ENCODE results near the gene PRR14. TPM values are rescaled to one million over a fixed set of nuclear protein-coding genes. Genes with fewer than 3 reads are reported as not detected.

Gene PRR14
- total RNA-seq, 2 experiments from 2014 or later, result 111 to 116 TPM

DNA sequence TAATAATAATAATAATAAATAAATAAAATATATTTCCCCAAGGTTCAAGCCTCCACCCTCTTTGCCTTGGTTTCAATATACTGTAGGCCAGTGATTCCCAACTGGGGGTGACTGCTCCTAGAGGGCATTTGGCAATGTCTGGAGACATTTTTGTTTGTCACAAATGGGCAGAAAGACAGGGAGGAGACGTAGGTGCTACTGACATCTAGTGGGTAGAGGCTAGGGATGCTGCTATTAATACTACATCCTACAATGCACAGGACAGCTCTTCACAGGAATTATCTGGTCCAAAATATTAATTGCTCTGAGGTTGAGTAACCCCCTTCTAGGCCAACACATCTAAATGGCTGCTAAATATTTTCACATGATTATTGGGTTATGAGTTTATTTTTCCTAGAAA, 12.8 kb upstream of the PRR14 start:
- Mint-ChIP-seq H3K4me3 (no peak overlapping the region), H3K27me3 (no peaks in the 10 kb centered on the region), H3K27ac (no peak overlapping the region), H3K9me3 (ENCODE audit: low read depth) (no peaks in the 10 kb centered on the region), H3K4me1 (peaks cover 18% of the 10 kb centered on the region), H3K36me3 (no peaks in the 10 kb centered on the region)
- ATAC-seq, result no peak
- CTCF ChIA-PET, result interaction anchor here (0.7 to 2.8 kb wide), 8 partner anchors 9 to 107 kb away, joined by 3 to 14 read pairs (median 4); partner anchors contain the start of genes PRR14 and ZNF785
- peak; percentile 46 for DNase-seq

DNA sequence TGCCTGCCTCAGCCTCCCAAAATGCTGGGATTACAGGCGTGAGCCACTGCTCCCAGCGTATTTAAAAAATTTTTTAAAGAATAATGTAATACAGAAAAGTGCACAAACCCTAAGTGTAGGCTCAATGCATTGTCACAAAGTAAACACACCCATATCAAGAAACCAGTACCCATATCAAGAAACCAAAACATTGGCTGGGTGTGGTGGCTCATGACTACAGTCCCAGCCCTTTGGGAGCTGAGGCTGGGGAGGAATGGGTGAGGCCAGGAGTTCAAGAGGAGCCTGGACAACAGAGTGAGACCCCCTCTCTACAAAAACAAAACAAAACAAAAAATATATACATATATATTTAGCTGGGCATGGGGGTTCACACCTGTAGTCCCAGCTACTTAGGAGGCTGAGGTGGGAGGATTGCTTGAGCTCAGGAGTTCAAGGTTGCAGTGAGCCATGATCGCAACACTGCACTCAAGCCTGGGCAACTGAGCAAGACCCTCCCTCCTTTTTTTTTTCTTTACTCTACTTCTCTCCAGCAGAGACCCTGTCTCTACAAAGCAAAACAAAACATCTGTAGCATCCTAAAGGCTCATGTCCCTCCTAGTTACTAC, 9.3 kb upstream of the PRR14 start:
- ATAC-seq (no peak), DNase-seq (no peak)
- no peak overlapping the region for H3K4me3 Mint-ChIP-seq
- peaks cover 1% of the 10 kb centered on the region for H3K4me1 Mint-ChIP-seq
- H3K9me3 Mint-ChIP-seq (ENCODE audit: low read depth), result no peaks in the 10 kb centered on the region
- no peaks in the 10 kb centered on the region for H3K27me3 Mint-ChIP-seq
- no peak overlapping the region for H3K27ac Mint-ChIP-seq
- no peaks in the 10 kb centered on the region for H3K36me3 Mint-ChIP-seq
- CTCF ChIA-PET, result interaction anchor here (0.8 to 1.1 kb wide), 2 partner anchors 9 to 13 kb away, joined by 3 read pairs; partner anchors contain the start of gene PRR14

DNA sequence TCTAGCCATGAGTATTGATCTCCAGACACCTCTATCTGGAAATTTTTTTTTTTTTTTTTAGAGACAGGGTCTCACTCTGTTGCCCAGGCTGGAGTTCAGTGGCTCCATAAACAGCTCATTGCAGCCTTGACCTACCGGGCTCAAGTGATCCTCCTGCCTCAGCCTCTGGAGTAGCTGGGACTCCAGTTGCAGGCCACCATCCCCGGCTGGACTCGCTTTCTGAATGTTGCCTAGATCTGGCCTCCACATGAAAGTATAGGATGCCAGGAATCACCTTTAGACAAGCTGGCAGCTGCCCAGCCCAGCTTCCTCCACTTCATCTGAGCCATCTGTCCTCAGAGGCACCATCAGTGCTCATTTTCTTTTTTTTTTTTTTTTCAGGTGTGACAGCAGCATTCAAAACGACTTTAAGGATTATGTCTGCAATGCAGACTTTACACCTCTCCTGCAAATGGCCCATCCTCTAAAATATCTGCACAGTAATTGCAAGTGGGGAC, 6.4 kb upstream of the PRR14 start:
- Mint-ChIP-seq H3K9me3 (ENCODE audit: low read depth) (no peaks in the 10 kb centered on the region), H3K36me3 (no peaks in the 10 kb centered on the region), H3K4me1 (peaks cover 5% of the 10 kb centered on the region), H3K27me3 (no peaks in the 10 kb centered on the region), H3K27ac (no peak overlapping the region), H3K4me3 (no peak overlapping the region)
- CTCF ChIA-PET, result interaction anchor here (1.0 to 1.5 kb wide), 3 partner anchors 10 to 214 kb away, joined by 3 to 5 read pairs (median 4); partner anchors contain the start of genes DCTPP1 and ZNF747
- ATAC-seq, result no peak
- DNase-seq, result no peak

DNA sequence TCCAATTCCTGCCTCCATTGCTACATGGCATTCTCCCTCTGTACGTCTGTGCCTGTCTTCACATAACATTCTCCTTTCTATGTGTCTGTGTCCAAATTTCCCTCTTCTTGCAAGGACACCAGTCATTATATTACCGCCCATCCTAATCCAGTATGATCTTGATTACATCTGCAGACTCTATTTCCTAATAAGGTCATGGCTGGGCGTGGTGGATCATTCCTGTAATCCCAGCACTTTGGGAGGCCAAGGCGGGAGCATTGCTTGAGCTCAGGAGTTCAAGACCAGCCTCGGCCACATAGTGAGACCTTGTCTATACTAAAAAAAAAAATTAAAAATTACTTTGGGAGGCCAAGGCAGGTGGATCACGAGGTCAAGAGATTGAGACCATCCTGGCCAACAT, 5.0 kb upstream of the PRR14 start:
- Mint-ChIP-seq H3K4me1 (peaks cover 14% of the 10 kb centered on the region), H3K27me3 (no peaks in the 10 kb centered on the region), H3K27ac (no peak overlapping the region), H3K9me3 (ENCODE audit: low read depth) (no peaks in the 10 kb centered on the region), H3K36me3 (no peaks in the 10 kb centered on the region), H3K4me3 (no peak overlapping the region)
- CTCF ChIA-PET, result interaction anchor here (1.7 to 1.9 kb wide), 2 partner anchors 15 to 16 kb away, joined by 4 to 5 read pairs; no protein-coding TSS in a partner anchor
- DNase-seq (no peak), ATAC-seq (no peak)

DNA sequence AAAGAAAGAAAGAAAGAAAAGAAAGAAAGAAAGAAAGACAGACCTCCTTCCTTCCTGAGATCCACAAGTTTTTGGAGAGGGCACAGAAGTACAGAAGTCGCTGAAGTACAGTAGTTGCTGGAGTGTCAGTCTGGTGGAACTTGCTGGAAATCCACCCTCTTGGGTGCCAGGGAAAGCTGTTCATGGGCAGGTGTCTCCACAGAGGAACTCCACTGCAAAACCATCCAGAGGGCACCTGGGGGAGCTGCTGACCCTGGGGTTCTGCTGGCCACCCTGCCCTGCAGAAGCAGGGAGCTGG, 3.5 kb upstream of the PRR14 start:
- peaks cover 3% of the 10 kb centered on the region for H3K36me3 Mint-ChIP-seq
- H3K4me3 Mint-ChIP-seq, result no peak overlapping the region
- H3K27ac Mint-ChIP-seq, result no peak overlapping the region
- no peak for DNase-seq
- CTCF ChIA-PET, result interaction anchor here (1.1 to 1.4 kb wide), 2 partner anchors 11 to 18 kb away, joined by 3 to 4 read pairs; partner anchors contain the start of gene FBRS
- no peak for ATAC-seq
- H3K27me3 Mint-ChIP-seq, result no peaks in the 10 kb centered on the region
- H3K4me1 Mint-ChIP-seq, result peaks cover 19% of the 10 kb centered on the region
- no peaks in the 10 kb centered on the region for H3K9me3 Mint-ChIP-seq (ENCODE audit: low read depth)

GRCh38 chr16:30649725-30650368, 913 bp upstream of the PRR14 start:
- CTCF ChIA-PET, result interaction anchor here (0.8 to 2.8 kb wide), 18 partner anchors 10 to 292 kb away, joined by 3 to 27 read pairs (median 5); partner anchors contain the start of genes DCTPP1, FBRS, ZNF689 and ZNF764
- peak; percentile 3 for ATAC-seq
- Mint-ChIP-seq H3K4me3 (peak overlapping the region; percentile 96), H3K9me3 (ENCODE audit: low read depth) (no peaks in the 10 kb centered on the region), H3K27me3 (no peaks in the 10 kb centered on the region), H3K27ac (peak overlapping the region; percentile 97), H3K36me3 (peaks cover 19% of the 10 kb centered on the region), H3K4me1 (peaks cover 32% of the 10 kb centered on the region)
- DNase-seq, result peak; percentile 82

GRCh38 chr16:30651124-30652004, 604 bp downstream of the PRR14 start:
- H3K36me3 Mint-ChIP-seq, result peaks cover 32% of the 10 kb centered on the region
- H3K27ac Mint-ChIP-seq, result peak overlapping the region; percentile 97
- H3K27me3 Mint-ChIP-seq, result no peaks in the 10 kb centered on the region
- DNase-seq (peak; percentile 89), ATAC-seq (peak; percentile 68)
- no peaks in the 10 kb centered on the region for H3K9me3 Mint-ChIP-seq (ENCODE audit: low read depth)
- CTCF ChIA-PET, result interaction anchor here (0.7 to 2.8 kb wide), 23 partner anchors 8 to 291 kb away, joined by 3 to 27 read pairs (median 5); partner anchors contain the start of genes DCTPP1, FBRS, SRCAP and ZNF688
- peak overlapping the region; percentile 96 for H3K4me3 Mint-ChIP-seq
- H3K4me1 Mint-ChIP-seq, result peaks cover 38% of the 10 kb centered on the region

DNA sequence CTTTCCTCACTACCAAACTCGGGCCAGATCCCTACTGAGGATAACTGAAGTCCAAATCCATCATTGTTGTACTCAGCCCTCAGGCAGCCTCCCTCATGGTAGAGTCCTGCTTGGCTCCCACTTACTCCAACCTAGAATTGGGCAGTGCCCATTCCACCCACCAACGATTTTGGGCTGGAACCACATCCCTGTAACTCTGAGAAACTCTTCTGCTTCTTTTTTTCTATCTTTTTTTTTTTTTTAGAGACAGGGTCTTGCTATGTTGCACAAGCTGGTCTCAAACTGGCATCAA, 1.2 kb downstream of the PRR14 start:
- Mint-ChIP-seq H3K9me3 (ENCODE audit: low read depth) (no peaks in the 10 kb centered on the region), H3K4me3 (peak overlapping the region; percentile 96), H3K36me3 (peaks cover 34% of the 10 kb centered on the region), H3K4me1 (peaks cover 42% of the 10 kb centered on the region), H3K27ac (peak overlapping the region; percentile 62), H3K27me3 (no peaks in the 10 kb centered on the region)
- DNase-seq (no peak), ATAC-seq (no peak)
- CTCF ChIA-PET, result interaction anchor here (0.8 to 1.5 kb wide), 2 partner anchors 35 to 45 kb away, joined by 4 to 5 read pairs; no protein-coding TSS in a partner anchor

DNA sequence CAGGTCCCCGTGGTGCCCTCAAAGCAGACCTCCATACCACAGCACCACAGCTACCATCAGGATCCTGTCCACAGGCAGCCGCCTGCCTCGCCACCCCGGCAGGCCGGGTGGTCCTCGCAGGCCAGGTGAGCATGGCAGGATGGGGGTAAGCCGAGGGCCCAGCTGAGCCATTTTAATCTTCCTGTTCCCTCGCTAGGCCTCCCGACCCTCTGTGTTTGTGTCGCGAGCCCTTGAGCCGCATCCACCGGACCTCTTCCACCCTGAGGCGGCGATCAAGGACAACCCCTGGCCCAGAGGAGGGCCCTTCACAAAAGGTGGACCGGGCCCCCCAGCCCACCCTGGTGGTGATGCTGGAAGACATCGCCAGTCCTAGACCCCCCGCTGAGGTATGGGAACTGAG, 2.0 kb downstream of the PRR14 start:
- Mint-ChIP-seq H3K4me1 (peaks cover 48% of the 10 kb centered on the region), H3K27me3 (no peaks in the 10 kb centered on the region), H3K9me3 (ENCODE audit: low read depth) (no peaks in the 10 kb centered on the region), H3K36me3 (peaks cover 34% of the 10 kb centered on the region), H3K4me3 (peak overlapping the region; percentile 96), H3K27ac (peak overlapping the region; percentile 62)
- DNase-seq, result no peak
- CTCF ChIA-PET, result no interaction called here
- ATAC-seq, result no peak

GRCh38 chr16:30654856-30655255, 4.1 kb downstream of the PRR14 start:
- H3K4me3 Mint-ChIP-seq, result no peak overlapping the region
- H3K27me3 Mint-ChIP-seq, result no peaks in the 10 kb centered on the region
- H3K27ac Mint-ChIP-seq, result no peak overlapping the region
- CTCF ChIA-PET, result interaction anchor here (1.6 kb wide), 1 partner anchor 225 kb away, joined by 4 read pairs; the partner anchor contains the start of gene DCTPP1
- ATAC-seq, result no peak
- DNase-seq, result no peak
- H3K9me3 Mint-ChIP-seq (ENCODE audit: low read depth), result no peaks in the 10 kb centered on the region
- H3K36me3 Mint-ChIP-seq, result peaks cover 35% of the 10 kb centered on the region
- H3K4me1 Mint-ChIP-seq, result peaks cover 41% of the 10 kb centered on the region

GRCh38 chr16:30655815-30656347, 5.1 kb downstream of the PRR14 start:
- Mint-ChIP-seq H3K27ac (peak overlapping the region; percentile 28), H3K27me3 (no peaks in the 10 kb centered on the region), H3K4me3 (no peak overlapping the region), H3K4me1 (peaks cover 41% of the 10 kb centered on the region), H3K9me3 (ENCODE audit: low read depth) (no peaks in the 10 kb centered on the region), H3K36me3 (peaks cover 41% of the 10 kb centered on the region)
- DNase-seq, result no peak
- CTCF ChIA-PET, result interaction anchor here (1.2 to 2.3 kb wide), 3 partner anchors 22 to 226 kb away, joined by 3 to 21 read pairs (median 4); partner anchors contain the start of gene DCTPP1
- no peak for ATAC-seq

GRCh38 chr16:30656388-30656787, 5.6 kb downstream of the PRR14 start:
- Mint-ChIP-seq H3K9me3 (ENCODE audit: low read depth) (no peaks in the 10 kb centered on the region), H3K4me1 (peaks cover 45% of the 10 kb centered on the region), H3K27ac (peak overlapping the region; percentile 19), H3K27me3 (no peaks in the 10 kb centered on the region), H3K4me3 (no peak overlapping the region), H3K36me3 (peaks cover 45% of the 10 kb centered on the region)
- ATAC-seq (no peak), DNase-seq (no peak)
- CTCF ChIA-PET, result interaction anchor here (0.8 to 2.3 kb wide), 4 partner anchors 22 to 226 kb away, joined by 3 to 21 read pairs (median 5); partner anchors contain the start of gene DCTPP1
